Measurements from ENCODE around the gene AKIP1.

DNA sequence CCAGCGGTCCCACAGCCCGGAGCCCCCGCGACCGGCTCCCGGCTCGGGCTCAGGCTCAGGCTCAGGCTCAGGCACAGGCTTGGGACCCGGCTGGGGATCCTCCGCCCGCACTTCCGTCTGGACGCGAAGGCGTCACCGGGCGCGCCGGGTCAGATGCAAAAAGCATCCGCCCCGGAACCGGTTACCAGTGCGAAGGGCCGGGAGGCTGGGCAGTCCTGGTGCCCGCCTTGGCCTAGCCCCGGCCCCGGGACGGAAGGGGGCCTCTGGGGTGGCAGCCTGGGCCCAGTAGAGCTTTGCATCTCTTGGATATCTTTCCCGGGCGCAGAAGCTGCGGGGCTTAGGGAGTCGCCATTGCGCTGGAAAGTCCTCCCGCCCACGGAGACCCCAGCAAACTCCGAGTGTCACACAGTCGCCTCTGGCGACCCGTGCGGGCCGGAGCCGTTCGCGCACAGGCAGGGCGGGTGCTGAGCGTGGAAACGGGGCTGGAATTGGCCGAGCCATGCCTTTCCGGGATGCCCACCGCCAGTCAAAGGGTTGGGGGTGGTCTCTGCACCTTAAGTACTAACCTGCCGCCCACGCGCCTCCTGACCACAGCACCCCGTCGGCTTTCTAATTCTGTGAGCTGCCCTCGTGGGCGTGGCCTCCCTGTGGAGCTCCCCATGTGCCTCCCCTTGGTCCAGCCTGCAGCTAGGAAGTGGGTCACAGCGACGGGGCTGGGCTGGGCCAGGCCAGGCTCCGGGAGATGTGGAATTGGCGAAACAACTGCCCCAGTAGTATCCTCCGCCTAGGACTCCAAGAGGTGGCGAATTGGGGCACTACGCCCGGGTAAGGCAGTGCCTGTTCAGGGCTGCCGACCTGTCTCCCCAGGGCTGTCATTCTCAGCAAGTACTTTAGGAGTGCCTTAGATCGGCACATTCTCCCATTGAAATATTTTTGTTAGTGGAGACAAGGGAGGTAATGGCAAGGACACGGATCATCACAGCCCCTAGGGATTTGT is 53.6 kb downstream of the AKIP1 start, which contains the start of gene TMEM9B:
- TF ChIP-seq, protein P1, sequence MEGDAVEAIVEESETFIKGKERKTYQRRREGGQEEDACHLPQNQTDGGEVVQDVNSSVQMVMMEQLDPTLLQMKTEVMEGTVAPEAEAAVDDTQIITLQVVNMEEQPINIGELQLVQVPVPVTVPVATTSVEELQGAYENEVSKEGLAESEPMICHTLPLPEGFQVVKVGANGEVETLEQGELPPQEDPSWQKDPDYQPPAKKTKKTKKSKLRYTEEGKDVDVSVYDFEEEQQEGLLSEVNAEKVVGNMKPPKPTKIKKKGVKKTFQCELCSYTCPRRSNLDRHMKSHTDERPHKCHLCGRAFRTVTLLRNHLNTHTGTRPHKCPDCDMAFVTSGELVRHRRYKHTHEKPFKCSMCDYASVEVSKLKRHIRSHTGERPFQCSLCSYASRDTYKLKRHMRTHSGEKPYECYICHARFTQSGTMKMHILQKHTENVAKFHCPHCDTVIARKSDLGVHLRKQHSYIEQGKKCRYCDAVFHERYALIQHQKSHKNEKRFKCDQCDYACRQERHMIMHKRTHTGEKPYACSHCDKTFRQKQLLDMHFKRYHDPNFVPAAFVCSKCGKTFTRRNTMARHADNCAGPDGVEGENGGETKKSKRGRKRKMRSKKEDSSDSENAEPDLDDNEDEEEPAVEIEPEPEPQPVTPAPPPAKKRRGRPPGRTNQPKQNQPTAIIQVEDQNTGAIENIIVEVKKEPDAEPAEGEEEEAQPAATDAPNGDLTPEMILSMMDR (conservative IDR thresholded peaks at IDR 0.05): no peak
- TF ChIP-seq ZFX (IDR thresholded peaks at IDR 0.05): peak; percentile 99

Data from C4-2B (cell line).